HG03378 (cell line): ENCODE data around the gene SLC16A3.

ENCODE experiments used
- ATAC-seq: cut with Tn5 transposase; IDR thresholded peaks from one replicate; pipeline ENCODE4 v1.9.1; 2021; ENCODE audit warnings: mild to moderate bottlenecking, moderate library complexity; ENCODE audit not compliant: unreplicated experiment

Gene SLC16A3

DNA sequence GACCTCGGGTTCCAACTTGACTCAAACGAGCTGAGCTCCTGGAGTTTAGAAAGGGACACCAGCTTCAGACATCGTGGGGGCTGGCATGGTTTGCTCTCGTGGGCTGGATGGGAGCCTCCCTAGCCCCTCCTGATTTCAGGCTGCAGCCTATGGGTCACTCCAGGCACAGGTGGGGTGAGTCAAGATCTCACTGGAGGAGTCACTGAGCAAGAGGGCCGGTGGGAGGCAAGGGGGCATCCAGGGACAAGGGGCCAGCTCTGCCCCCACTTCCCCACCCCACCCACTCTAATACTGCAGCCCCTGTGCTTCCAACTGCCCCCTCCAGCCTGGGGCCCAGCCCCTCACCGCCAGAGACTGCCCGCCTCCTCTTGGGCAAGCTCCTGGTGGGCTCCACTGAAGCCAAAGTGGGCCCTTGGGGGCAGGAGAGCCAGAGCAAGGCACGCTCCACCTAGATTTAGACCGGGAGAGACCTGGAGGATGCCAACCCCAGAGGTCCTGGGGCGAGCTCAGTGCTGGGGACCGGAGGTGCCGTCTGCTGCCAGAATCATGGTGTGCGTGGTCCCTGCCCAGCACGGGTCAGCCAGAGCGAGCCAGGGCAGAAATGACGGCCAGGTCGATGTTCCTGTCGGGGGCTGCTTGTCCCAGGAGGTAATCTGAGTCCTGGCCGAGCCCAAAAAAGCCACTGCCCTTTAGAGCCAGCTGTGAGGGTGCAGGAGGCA, 6.4 kb downstream of the SLC16A3 start:
- no peak for ATAC-seq

DNA sequence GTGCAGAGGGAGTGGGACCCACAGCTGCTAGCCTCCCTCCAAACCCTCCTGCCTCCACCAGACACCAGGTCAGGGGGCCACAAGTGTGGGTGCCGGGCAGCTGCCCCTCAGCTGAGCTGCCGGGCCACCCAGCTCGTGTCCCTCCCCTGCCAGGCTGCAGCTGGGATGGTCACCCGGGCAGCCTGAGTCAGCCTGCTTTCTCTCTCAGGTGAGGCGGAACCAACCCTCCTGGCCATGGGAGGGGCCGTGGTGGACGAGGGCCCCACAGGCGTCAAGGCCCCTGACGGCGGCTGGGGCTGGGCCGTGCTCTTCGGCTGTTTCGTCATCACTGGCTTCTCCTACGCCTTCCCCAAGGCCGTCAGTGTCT, 6.9 kb downstream of the SLC16A3 start:
- no peak for ATAC-seq

DNA sequence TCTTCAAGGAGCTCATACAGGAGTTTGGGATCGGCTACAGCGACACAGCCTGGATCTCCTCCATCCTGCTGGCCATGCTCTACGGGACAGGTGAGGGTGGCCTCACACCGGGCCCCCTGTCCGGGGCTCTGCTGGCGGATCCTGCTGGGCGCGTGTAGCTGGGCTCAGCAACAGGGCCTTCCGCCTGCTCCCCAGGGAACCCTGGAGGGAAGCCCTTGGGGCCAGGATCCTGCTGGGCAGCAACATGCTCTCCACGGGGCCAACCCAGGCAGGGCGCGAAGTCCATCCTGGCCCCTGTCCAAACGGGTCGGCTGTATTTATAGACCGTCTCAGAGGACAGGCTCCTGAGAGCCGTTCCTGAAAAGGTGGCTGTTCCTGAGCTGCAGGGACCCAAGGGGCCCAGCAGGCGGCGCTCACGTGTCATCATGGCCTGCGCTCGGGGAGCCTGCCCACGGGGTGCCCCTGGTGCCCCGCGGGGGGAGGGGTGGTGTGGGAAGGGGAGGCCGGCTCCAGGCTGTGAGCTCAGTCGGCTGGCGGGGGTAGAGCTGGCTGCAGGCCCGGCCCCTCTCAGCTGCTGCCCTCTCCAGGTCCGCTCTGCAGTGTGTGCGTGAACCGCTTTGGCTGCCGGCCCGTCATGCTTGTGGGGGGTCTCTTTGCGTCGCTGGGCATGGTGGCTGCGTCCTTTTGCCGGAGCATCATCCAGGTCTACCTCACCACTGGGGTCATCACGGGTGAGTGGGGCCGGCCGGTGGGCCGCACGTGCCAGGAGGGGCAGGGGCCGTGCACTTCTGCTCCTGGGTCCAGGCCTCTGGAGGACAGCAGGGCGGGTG, 7.5 kb downstream of the SLC16A3 start:
- ATAC-seq: no peak

DNA sequence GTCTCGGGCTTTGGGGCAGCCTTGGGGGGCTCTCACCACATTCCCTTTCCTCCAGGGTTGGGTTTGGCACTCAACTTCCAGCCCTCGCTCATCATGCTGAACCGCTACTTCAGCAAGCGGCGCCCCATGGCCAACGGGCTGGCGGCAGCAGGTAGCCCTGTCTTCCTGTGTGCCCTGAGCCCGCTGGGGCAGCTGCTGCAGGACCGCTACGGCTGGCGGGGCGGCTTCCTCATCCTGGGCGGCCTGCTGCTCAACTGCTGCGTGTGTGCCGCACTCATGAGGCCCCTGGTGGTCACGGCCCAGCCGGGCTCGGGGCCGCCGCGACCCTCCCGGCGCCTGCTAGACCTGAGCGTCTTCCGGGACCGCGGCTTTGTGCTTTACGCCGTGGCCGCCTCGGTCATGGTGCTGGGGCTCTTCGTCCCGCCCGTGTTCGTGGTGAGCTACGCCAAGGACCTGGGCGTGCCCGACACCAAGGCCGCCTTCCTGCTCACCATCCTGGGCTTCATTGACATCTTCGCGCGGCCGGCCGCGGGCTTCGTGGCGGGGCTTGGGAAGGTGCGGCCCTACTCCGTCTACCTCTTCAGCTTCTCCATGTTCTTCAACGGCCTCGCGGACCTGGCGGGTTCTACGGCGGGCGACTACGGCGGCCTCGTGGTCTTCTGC, 8.4 kb downstream of the SLC16A3 start:
- no peak for ATAC-seq

DNA sequence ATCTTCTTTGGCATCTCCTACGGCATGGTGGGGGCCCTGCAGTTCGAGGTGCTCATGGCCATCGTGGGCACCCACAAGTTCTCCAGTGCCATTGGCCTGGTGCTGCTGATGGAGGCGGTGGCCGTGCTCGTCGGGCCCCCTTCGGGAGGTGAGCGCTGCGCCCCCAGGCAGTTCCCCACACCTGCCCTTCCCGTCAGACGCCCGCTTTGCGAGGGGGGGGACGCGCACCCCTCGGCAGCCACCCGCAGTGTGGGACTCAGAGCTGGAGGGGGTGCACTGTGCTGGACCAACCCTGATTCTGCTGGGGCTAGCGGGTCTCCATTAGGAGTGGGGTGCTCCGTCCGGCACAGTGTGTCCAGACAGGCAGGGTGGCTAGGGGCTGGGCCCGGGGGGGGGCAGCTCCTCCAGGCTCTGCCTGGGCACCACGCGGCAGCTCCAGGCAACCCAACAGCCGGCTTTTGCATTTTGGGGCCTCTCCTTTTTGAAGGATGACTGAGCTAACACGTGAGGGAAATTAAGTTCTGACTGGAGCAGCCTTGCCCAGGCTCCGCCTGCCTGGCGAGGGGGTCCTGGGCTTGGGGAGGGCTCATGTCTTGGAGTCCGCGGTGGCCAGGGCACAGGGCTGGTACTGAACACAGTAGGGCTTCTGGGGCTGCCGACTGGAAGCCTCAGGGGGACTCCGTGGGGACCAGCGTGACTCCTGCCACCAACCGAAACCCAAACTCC, 9.1 kb downstream of the SLC16A3 start:
- ATAC-seq: no peak

DNA sequence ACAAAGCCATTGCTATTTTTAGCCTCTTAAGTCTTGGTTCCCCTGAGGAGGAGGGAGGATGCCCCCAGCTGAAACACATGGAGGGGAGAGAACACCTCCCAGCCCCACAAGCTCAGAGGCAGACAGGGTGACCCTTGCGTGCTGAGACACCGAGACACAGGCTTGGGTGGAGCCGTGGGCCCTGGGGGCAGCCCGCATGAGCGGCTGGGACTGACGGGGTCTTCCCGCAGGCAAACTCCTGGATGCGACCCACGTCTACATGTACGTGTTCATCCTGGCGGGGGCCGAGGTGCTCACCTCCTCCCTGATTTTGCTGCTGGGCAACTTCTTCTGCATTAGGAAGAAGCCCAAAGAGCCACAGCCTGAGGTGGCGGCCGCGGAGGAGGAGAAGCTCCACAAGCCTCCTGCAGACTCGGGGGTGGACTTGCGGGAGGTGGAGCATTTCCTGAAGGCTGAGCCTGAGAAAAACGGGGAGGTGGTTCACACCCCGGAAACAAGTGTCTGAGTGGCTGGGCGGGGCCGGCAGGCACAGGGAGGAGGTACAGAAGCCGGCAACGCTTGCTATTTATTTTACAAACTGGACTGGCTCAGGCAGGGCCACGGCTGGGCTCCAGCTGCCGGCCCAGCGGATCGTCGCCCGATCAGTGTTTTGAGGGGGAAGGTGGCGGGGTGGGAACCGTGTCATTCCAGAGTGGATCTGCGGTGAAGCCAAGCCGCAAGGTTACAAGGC, 9.8 kb downstream of the SLC16A3 start:
- no peak for ATAC-seq

DNA sequence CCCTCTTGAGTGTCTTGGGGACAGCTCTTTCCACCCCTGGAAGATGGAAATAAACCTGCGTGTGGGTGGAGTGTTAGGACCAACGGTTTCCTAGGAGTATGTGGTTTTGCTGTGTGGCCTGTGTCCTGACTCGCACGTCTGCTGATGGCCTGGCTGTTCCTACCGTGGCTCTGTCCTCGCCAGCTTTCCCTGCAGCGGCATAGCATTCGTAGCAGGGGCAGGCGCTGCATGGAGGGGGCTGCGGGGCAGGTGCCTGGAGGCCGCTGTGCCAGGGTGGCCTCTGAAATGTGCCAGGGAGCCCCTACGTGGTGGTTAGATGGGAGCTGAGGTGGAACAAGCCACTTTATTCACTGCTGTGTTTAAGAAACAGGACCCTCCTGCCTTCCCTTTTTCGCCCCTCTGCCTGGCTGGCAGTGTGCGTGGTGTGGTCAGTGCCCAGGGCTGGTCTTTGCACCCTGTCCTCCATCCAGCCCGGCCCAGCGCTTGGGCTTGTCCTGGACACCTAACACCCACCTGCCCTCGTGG, 10.6 kb downstream of the SLC16A3 start:
- no peak for ATAC-seq

DNA sequence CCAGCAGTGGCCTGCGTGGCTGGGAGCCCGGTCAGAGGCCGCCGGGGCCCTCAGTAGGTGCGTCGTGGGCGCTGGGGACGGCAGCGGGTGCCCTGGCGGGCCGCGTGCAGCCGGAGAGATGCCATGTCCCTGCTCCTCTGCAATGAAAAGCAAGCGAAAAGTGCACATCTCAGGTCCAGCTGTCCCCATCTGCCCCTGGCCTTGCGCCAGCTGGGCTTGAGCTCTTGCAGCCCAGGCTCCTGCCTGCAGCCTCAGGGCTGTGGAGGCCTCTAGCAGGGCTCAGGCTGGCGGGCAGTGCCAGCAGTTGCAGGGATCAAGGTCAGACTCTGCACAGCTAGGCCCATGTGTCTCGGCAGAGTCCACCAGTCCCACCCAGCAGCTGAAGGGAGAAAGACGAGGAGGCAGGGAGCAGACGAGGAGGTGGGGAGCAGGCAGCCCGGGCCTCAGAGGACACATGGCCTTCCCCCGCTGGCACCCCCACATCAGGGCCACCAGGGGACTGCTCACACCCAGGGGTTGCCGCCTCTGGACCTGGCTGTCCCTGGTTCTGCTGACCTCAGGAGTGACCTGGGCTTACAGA, 11.2 kb downstream of the SLC16A3 start:
- ATAC-seq: no peak

DNA sequence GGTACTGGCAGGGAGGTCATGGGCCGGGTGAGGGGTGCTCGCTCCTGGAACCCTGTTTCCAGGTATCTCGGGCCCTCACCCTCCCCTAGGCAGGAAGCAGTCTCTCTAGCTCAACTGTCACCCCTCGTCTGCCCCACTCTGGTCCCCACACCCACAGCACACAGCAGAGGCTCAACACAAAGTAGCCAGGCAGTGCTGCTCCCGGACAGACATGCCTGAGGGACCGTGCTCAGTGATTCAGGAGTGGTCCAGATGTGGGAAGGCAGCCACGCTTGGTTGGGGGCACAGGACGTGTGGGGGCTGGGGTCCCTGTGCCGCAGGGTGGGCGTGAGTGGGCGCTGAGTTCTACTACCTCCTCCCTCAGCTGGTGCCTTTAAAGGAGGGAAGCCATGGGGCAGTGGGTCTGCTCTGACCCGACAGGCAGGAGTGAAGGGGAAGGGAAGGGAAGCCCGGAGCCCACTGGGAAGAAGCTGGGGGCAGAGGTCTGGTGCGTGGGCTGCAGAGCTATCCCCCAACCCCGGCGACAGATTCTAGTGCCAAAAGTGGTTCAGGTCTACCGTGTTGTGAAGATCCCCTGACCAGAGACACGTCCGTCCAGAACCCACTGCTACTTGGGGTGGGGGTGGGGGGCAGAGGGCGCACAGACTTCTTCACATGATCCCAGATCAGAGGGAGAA, 11.8 kb downstream of the SLC16A3 start:
- no peak for ATAC-seq

DNA sequence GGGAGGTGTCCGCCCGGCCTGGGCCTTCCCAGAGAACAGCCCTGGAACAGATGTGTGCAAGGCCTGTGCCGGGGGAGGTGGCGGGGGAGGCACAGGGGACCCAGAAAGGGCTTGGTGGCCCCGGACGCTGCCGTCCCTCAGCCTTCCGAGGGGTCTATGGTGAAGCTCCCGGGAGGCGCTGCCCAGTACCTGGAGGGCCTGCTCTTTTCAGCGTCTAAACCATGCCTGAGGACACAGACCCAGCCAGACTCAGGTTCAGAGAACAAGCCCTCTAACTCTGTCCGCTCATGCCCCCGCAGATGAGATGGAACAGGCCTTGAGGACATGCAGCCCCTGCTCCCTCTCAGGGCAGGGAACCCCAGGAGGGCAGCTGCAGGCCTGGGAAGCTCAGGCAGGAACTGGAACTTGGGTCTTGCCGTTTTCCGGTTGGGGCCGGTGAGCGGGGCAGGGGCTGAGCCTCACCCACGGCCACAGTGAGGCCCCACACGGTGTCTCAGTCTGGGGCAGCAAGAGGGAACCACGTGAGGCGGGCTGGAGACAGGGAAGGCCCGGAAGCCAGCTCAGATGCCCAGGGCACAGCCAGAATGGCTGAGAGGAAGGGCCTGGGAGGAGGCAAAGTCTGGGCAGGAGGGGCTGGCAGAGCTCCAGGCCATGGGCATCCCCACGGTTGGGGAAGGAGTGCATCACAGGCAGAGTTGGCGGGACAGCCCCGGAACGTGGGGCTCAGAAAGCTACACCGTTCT, 12.5 kb downstream of the SLC16A3 start:
- no peak for ATAC-seq

DNA sequence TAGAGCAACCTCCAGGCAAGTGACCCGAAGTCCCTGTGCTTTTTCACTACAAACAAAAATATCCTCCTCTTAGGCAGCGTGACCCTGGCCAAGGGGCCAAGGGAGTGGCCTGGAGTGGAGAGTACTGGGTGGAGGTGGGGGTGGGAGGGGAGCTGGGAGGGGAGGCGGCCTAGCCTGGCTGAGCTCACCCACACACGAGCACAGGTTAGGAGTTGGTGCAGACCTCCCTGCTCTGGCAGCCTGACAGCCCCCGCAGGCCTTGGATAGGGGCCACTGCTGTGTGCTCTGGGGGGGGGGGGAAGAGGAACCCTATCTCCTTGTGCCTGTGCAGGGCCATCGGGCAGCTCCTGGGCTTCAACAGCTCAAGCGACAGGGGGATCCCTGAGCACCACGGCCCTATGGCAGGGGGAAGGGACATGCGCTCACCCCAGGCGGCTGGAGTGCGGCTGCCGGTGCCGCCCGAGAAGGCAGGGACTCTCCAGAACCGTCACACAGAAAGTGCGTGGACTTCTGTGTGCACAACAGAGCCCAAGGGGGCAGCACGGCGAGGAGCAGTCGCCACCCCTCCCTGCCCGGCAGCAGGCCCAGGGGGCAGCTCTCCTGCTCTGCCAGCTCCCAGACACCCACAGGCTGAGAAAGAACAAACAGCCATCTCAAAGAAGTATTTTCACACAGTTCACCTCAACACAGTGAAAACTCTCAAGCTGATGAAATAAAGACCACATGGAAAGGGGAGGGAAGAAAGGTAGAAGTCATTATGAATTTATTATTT, 13.3 kb downstream of the SLC16A3 start:
- no peak for ATAC-seq

DNA sequence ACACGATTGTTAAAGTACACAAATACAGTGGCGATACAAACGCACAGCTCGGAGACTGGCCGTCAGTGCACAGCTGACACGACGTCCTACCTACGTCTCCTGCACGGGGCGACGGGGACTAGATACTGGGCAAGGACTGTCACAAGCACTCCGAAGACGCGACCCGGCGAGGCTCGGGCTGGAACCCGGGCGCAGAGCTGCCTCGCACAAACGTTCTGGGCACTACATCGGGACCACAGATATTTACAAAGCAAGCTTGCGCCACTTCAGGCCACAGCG, 13.8 kb downstream of the SLC16A3 start:
- no peak for ATAC-seq

DNA sequence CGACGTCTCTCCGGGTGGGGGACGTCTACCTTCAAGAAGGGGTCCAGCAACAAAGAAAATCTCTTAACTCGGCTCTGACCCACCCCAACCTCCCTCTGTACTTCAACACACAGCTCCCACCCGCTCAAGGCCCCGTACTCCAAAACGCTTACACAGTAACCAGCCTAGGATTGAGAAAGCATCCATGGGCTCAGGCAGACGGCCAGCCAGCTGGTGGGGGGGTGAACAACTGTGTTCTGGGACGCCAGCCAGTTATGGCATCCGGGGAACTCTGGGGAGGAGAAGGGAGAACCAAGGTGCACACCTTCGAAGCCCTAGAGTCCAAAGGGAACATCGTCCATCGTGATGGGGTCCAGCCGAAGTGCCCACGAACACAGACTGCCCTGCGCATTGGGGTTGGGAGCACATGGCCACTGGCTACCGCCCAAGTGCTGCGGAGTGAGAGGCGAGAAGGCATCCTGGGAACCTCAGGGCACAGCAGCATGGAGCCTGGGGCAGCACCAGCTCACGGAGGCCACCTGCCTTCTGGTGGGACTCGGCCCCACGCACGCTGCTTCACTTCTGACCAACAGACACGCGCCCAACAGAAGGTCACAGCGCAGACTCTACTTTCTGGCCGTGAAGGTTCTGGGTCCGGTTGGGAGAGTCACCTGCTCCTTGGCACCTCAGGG, 14.3 kb downstream of the SLC16A3 start:
- no peak for ATAC-seq

DNA sequence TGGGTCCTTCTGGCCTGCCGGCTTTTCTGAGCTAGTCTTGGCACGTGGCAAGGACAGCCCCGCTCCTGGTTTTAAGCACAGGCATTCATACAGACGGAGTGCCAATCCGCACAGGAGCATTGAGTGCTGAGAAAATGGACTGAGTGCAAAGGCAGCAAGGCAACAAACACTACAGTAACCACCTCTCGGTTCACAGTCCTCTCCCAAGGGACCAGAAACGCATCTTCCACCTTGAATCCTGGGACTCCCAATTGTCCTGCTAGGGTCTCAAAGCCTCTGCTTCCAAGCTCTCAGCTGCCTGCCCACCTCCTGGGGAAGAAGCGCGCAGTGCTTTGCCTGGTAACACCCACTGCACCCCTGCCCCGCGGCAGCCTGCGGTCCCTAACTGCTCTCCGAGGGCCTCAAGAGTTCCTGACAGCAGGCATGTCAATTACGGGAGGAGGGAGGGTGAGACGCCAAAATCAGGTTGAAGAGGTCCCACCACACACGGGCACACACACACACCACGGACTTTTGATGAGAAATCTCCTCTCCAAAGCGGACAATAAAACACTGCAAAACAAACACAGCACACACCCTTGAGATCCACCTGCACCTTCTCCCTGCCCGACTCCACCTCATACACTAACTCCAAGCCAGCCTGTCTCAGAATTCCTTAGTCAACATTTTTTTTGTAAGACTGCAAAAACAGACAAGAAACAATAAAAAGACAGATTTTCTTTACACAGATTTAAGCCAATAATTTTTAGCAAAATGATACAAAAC, 15.0 kb downstream of the SLC16A3 start:
- no peak for ATAC-seq

DNA sequence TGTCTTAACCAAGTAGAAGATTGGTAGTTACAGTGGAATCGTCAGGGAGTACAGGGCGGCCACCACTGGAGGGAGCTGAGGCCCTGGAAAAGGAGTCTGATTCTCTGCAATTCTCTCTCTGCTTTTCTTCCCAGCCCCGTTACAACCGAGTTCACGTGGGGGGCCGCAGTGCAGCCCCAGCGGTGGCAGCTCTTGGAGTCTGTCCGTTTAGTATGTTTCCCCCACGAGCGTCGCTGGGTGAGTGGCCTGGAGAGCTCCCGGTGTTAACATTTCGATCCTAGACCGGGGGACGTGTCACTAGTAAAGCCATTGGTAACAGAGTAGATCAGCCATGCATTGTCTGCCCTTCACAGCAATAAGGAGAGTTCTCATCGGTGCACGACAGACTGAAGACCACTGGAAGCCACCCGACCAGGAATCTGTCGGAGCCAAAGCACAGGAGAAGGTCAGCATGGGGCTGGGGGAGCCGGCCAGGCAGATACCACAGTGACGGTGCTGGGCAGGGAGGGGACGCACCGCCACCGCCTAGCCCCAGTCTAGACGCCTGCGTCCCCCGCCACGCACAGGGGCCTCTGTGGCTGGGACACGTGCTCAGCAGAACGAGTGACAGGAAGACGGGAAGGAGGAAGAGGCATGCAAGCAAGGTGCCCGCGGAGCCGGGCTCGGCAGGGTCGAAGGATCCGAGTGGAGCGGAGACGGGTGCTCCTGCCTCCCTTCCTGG, 15.7 kb downstream of the SLC16A3 start:
- ATAC-seq: no peak
